WTC11 (cell line): ENCODE data around the gene FBXO33. TPM values are rescaled to one million over a fixed set of nuclear protein-coding genes. Genes with fewer than 3 reads are reported as not detected.

Experiments
- ATAC-seq: fragments of 200-7000 bp; cut with Tn5 transposase; 2 replicates; pipeline ENCODE4 v1.10.0; 2021; ENCODE audit warnings: mild to moderate bottlenecking, moderate library complexity
- CTCF ChIA-PET: fragments of 300-600 bp; sonication (Branson Sonifier 250); formaldehyde crosslinking; loops from one replicate; lab custom pipeline; 2021; ENCODE audit warnings: antibody characterized with exemption; lab: Charles Lee
- POLR2A ChIA-PET: fragments of 350-600 bp; sonication (Branson Sonifier 250); formaldehyde crosslinking; loops from one replicate; lab custom pipeline; 2021; ENCODE audit warnings: antibody characterized with exemption; lab: Charles Lee
- DNase-seq: peaks from one replicate; pipeline ENCODE4 v3.0.0; 2021; ENCODE audit warnings: low spot score
- H3K27ac Mint-ChIP-seq: 2 replicates; pipeline ENCODE4 v1.8.0; 2021; ENCODE audit warnings: mixed read lengths
- H3K27me3 Mint-ChIP-seq: 2 replicates; pipeline ENCODE4 v1.8.0; 2021; ENCODE audit warnings: low read depth, mild to moderate bottlenecking, moderate library complexity, mixed read lengths
- H3K36me3 Mint-ChIP-seq: 2 replicates; pipeline ENCODE4 v1.8.0; 2021; ENCODE audit warnings: mixed read lengths
- H3K4me1 Mint-ChIP-seq: 2 replicates; pipeline ENCODE4 v1.8.0; 2022; ENCODE audit warnings: mixed read lengths
- H3K4me3 Mint-ChIP-seq: 2 replicates; pipeline ENCODE4 v1.8.0; 2021; ENCODE audit warnings: mild to moderate bottlenecking, moderate library complexity, mixed read lengths
- H3K9me3 Mint-ChIP-seq: 2 replicates; pipeline ENCODE4 v1.8.0; 2021; ENCODE audit warnings: mixed read lengths
- CBFB ChIP-seq: sonication (generic); formaldehyde crosslinking; IDR thresholded peaks from 2 replicates; pipeline ENCODE4 v1.8.1; 2022; ENCODE audit warnings: mild to moderate bottlenecking, low read depth, missing genetic modification reagents
- FOXK1 ChIP-seq: sonication (generic); formaldehyde crosslinking; IDR thresholded peaks from 2 replicates; pipeline ENCODE4 v1.8.0; 2022; ENCODE audit warnings: mild to moderate bottlenecking, moderate library complexity, missing genetic modification reagents
- GRHL2 ChIP-seq: fragments of 250-450 bp; sonication (Bioruptor Pico); IDR thresholded peaks from 2 replicates; pipeline ENCODE4 v1.8.0; 2022; ENCODE audit warnings: mild to moderate bottlenecking, moderate library complexity; ENCODE audit not compliant: insufficient replicate concordance, severe bottlenecking
- IRF1 ChIP-seq: sonication (generic); formaldehyde crosslinking; IDR thresholded peaks from 2 replicates; pipeline ENCODE4 v1.8.0; 2023; ENCODE audit warnings: missing genetic modification reagents
- KAT7 ChIP-seq: sonication (generic); formaldehyde crosslinking; IDR thresholded peaks from 2 replicates; pipeline ENCODE4 v1.8.1; 2023; ENCODE audit warnings: missing genetic modification reagents, mild to moderate bottlenecking, borderline replicate concordance
- NFATC4 ChIP-seq: fragments of 250-450 bp; sonication (Bioruptor Pico); IDR thresholded peaks from 2 replicates; pipeline ENCODE4 v1.9.0; 2021; ENCODE audit warnings: mild to moderate bottlenecking
- NR1H2 ChIP-seq: sonication (generic); formaldehyde crosslinking; IDR thresholded peaks from 2 replicates; pipeline ENCODE4 v1.9.0; 2021; ENCODE audit warnings: mild to moderate bottlenecking, moderate library complexity, missing genetic modification reagents
- PRRX2 ChIP-seq: fragments of 250-450 bp; sonication (Bioruptor Pico); IDR thresholded peaks from 2 replicates; pipeline ENCODE4 v1.8.0; 2021; ENCODE audit warnings: mild to moderate bottlenecking
- RORB ChIP-seq: fragments of 250-450 bp; sonication (Bioruptor Pico); IDR thresholded peaks from 2 replicates; pipeline ENCODE4 v1.9.0; 2021; ENCODE audit warnings: mild to moderate bottlenecking
- SMAD4 ChIP-seq: sonication (generic); formaldehyde crosslinking; IDR thresholded peaks from 2 replicates; pipeline ENCODE4 v1.8.0; 2022; ENCODE audit warnings: mild to moderate bottlenecking, missing genetic modification reagents
- SP1 ChIP-seq: sonication (generic); formaldehyde crosslinking; conservative IDR thresholded peaks from 2 replicates; pipeline ENCODE4 v1.8.1; 2022; ENCODE audit warnings: missing genetic modification reagents
- ZNF121 ChIP-seq: sonication (generic); formaldehyde crosslinking; IDR thresholded peaks from 2 replicates; pipeline ENCODE4 v1.8.0; 2023; ENCODE audit warnings: missing genetic modification reagents
- ZNF281 ChIP-seq: sonication (generic); formaldehyde crosslinking; IDR thresholded peaks from 2 replicates; pipeline ENCODE4 v1.8.0; 2023; ENCODE audit warnings: mild to moderate bottlenecking, missing genetic modification reagents
- ZNF671 ChIP-seq: fragments of 250-450 bp; sonication (Bioruptor Pico); IDR thresholded peaks from 2 replicates; pipeline ENCODE4 v1.8.0; 2021; ENCODE audit warnings: mild to moderate bottlenecking
- ZSCAN18 ChIP-seq: fragments of 250-450 bp; sonication (Bioruptor Pico); IDR thresholded peaks from 2 replicates; pipeline ENCODE4 v2.1.2; 2022; ENCODE audit warnings: mild to moderate bottlenecking, moderate library complexity
- total RNA-seq: library from RNA; stranded (reverse); gene quantifications from 3 replicates; pipeline ENCODE4 v1.2.3, GENCODE V29; 2021
- TF ChIP-seq, protein P1 (sequence below): fragments of 250-450 bp; sonication (Bioruptor Pico); IDR thresholded peaks from 2 replicates; pipeline ENCODE4 v1.9.0; 2021; ENCODE audit warnings: moderate library complexity, mild to moderate bottlenecking, inconsistent platforms, borderline replicate concordance
- TF ChIP-seq, protein P2 (sequence below): sonication (generic); formaldehyde crosslinking; conservative IDR thresholded peaks from 2 replicates; pipeline ENCODE4 v1.8.1; 2022; ENCODE audit warnings: mild to moderate bottlenecking, missing genetic modification reagents
- TF ChIP-seq, protein P3 (sequence below): fragments of 250-450 bp; sonication (Bioruptor Pico); IDR thresholded peaks from 2 replicates; pipeline ENCODE4 v1.9.0; 2021; ENCODE audit warnings: mild to moderate bottlenecking, borderline replicate concordance
- TF ChIP-seq, protein P4 (sequence below): sonication (generic); formaldehyde crosslinking; IDR thresholded peaks from 2 replicates; pipeline ENCODE4 v1.8.1; 2023; ENCODE audit warnings: mild to moderate bottlenecking, moderate library complexity, missing genetic modification reagents
- TF ChIP-seq, protein P5 (sequence below): sonication (generic); formaldehyde crosslinking; IDR thresholded peaks from 2 replicates; pipeline ENCODE4 v1.8.1; 2023; ENCODE audit warnings: mild to moderate bottlenecking, missing genetic modification reagents, moderate library complexity

Gene FBXO33
- total RNA-seq, 1 experiment from 2014 or later: 7.8 TPM

DNA sequence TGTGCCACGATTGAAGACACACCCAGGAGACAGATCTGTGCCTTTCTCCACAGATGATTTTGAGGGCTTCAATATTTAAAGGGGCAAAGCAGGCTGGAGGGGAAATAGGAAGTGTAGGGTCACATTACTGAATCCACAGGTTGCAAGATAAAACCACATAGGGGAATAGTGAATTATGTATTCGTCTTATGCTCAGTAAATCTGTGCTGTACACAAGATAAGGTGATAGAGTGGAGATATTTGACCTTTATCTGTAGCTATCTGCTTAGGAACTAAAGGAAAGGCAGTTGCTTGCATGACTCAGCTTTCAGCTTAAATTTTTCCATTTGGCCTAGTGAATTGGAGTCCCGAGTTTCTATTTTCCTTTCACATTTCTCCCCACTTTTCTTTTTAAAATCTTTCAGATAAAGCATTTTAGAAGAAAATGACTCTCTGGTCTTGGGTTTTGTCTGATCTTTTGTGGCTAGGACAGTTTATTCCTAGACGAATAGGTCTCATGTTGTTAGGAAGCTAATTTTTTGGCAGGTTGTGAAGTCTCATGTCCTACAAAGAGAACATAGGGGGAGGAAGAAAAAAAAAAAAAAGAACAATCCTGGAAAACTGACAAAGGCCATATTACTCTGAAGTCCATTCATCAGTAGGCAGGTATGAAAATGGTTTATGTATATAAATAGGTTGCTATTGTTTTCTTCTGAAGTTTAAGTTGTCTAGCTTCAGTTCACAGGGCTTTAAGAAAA, 55.4 kb downstream of the FBXO33 start:
- DNase-seq (no peak), ATAC-seq (no peak)
- Mint-ChIP-seq H3K4me3 (no peak overlapping the region), H3K4me1 (peaks cover 6% of the 10 kb centered on the region), H3K36me3 (no peaks in the 10 kb centered on the region), H3K27ac (peak overlapping the region; percentile 25), H3K27me3 (no peaks in the 10 kb centered on the region), H3K9me3 (no peaks in the 10 kb centered on the region)
- TF ChIP-seq SP1 (CRISPR knock-in tag) (no peak), NR1H2 (no peak), NFATC4 (CRISPR knock-in tag) (no peak), ZNF671 (CRISPR knock-in tag) (no peak), SMAD4 (no peak)
- CTCF ChIA-PET: interaction anchor here (0.5 to 1.2 kb wide), 2 partner anchors 8 to 55 kb away, joined by 3 to 6 read pairs; partner anchors contain the start of gene FBXO33
- POLR2A ChIA-PET: interaction anchor here (0.7 kb wide), 1 partner anchor 207 kb away, joined by 3 read pairs; the partner anchor contains the start of gene TRAPPC6B

- Mint-ChIP-seq H3K27ac (peak overlapping the region; percentile 78; the same call in 1 of the 2 replicates), H3K9me3 (no peaks in the 10 kb centered on the region), H3K27me3 (no peaks in the 10 kb centered on the region), H3K36me3 (no peaks in the 10 kb centered on the region), H3K4me1 (peaks cover 6% of the 10 kb centered on the region), H3K4me3 (no peak overlapping the region)
- ChIA-PET POLR2A (no interaction called here), CTCF (interaction anchor here (1.0 to 2.0 kb wide), 4 partner anchors 42 to 144 kb away, joined by 3 to 5 read pairs (median 4); no protein-coding TSS in a partner anchor)
- no peak for ATAC-seq
- no peak for DNase-seq
- TF ChIP-seq, protein P1, sequence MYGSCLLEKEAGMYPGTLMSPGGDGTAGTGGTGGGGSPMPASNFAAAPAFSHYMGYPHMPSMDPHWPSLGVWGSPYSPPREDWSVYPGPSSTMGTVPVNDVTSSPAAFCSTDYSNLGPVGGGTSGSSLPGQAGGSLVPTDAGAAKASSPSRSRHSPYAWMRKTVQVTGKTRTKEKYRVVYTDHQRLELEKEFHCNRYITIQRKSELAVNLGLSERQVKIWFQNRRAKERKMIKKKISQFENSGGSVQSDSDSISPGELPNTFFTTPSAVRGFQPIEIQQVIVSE (CRISPR knock-in tag): no peak
- TF ChIP-seq FOXK1 (CRISPR knock-in tag) (no peak), GRHL2 (CRISPR knock-in tag) (no peak), IRF1 (CRISPR knock-in tag) (no peak), RORB (CRISPR knock-in tag) (no peak), PRRX2 (CRISPR knock-in tag) (no peak), KAT7 (CRISPR knock-in tag) (no peak), ZNF121 (CRISPR knock-in tag) (no peak), NFATC4 (CRISPR knock-in tag) (no peak), ZSCAN18 (CRISPR knock-in tag) (no peak), SP1 (CRISPR knock-in tag) (no peak), ZNF281 (CRISPR knock-in tag) (no peak), CBFB (CRISPR knock-in tag) (no peak), ZNF671 (CRISPR knock-in tag) (no peak)
- TF ChIP-seq, protein P2, sequence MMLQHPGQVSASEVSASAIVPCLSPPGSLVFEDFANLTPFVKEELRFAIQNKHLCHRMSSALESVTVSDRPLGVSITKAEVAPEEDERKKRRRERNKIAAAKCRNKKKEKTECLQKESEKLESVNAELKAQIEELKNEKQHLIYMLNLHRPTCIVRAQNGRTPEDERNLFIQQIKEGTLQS (CRISPR knock-in tag): no peak
- TF ChIP-seq, protein P3, sequence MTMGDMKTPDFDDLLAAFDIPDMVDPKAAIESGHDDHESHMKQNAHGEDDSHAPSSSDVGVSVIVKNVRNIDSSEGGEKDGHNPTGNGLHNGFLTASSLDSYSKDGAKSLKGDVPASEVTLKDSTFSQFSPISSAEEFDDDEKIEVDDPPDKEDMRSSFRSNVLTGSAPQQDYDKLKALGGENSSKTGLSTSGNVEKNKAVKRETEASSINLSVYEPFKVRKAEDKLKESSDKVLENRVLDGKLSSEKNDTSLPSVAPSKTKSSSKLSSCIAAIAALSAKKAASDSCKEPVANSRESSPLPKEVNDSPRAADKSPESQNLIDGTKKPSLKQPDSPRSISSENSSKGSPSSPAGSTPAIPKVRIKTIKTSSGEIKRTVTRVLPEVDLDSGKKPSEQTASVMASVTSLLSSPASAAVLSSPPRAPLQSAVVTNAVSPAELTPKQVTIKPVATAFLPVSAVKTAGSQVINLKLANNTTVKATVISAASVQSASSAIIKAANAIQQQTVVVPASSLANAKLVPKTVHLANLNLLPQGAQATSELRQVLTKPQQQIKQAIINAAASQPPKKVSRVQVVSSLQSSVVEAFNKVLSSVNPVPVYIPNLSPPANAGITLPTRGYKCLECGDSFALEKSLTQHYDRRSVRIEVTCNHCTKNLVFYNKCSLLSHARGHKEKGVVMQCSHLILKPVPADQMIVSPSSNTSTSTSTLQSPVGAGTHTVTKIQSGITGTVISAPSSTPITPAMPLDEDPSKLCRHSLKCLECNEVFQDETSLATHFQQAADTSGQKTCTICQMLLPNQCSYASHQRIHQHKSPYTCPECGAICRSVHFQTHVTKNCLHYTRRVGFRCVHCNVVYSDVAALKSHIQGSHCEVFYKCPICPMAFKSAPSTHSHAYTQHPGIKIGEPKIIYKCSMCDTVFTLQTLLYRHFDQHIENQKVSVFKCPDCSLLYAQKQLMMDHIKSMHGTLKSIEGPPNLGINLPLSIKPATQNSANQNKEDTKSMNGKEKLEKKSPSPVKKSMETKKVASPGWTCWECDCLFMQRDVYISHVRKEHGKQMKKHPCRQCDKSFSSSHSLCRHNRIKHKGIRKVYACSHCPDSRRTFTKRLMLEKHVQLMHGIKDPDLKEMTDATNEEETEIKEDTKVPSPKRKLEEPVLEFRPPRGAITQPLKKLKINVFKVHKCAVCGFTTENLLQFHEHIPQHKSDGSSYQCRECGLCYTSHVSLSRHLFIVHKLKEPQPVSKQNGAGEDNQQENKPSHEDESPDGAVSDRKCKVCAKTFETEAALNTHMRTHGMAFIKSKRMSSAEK (CRISPR knock-in tag): no peak
- TF ChIP-seq, protein P4, sequence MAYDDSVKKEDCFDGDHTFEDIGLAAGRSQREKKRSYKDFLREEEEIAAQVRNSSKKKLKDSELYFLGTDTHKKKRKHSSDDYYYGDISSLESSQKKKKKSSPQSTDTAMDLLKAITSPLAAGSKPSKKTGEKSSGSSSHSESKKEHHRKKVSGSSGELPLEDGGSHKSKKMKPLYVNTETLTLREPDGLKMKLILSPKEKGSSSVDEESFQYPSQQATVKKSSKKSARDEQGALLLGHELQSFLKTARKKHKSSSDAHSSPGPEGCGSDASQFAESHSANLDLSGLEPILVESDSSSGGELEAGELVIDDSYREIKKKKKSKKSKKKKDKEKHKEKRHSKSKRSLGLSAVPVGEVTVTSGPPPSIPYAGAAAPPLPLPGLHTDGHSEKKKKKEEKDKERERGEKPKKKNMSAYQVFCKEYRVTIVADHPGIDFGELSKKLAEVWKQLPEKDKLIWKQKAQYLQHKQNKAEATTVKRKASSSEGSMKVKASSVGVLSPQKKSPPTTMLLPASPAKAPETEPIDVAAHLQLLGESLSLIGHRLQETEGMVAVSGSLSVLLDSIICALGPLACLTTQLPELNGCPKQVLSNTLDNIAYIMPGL: no peak
- TF ChIP-seq, protein P5, sequence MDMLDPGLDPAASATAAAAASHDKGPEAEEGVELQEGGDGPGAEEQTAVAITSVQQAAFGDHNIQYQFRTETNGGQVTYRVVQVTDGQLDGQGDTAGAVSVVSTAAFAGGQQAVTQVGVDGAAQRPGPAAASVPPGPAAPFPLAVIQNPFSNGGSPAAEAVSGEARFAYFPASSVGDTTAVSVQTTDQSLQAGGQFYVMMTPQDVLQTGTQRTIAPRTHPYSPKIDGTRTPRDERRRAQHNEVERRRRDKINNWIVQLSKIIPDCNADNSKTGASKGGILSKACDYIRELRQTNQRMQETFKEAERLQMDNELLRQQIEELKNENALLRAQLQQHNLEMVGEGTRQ (CRISPR knock-in tag): no peak
These were observed 57.4 kb downstream of the FBXO33 start for GRCh38 chr14:39374851-39375250.
